HEK293 (cell line): ENCODE results near the gene SMIM13.

Experiments
- ATF2 ChIP-seq: fragments of 450-650 bp; formaldehyde crosslinking; IDR thresholded peaks from 2 replicates; pipeline ENCODE4 v1.5.1; 2016; ENCODE audit warnings: missing biosample characterization, missing genetic modification characterization, low read depth
- KLF16 ChIP-seq: fragments of 450-650 bp; formaldehyde crosslinking; IDR thresholded peaks from 2 replicates; pipeline ENCODE4 v1.5.1; 2017; ENCODE audit warnings: missing biosample characterization, missing genetic modification characterization
- ZBTB11 ChIP-seq: fragments of 450-650 bp; formaldehyde crosslinking; conservative IDR thresholded peaks from 2 replicates; pipeline ENCODE4 v1.5.1; 2016; ENCODE audit warnings: low read depth, missing biosample characterization, missing genetic modification characterization
- ZFHX2 ChIP-seq: fragments of 450-650 bp; formaldehyde crosslinking; conservative IDR thresholded peaks from 2 replicates; pipeline ENCODE4 v1.5.1; 2016; ENCODE audit warnings: missing biosample characterization, missing genetic modification characterization
- ZNF221 ChIP-seq: fragments of 450-650 bp; formaldehyde crosslinking; IDR thresholded peaks from 2 replicates; pipeline ENCODE4 v1.5.1; 2017; ENCODE audit warnings: missing biosample characterization, missing genetic modification characterization, borderline replicate concordance
- ZNF266 ChIP-seq: fragments of 450-650 bp; formaldehyde crosslinking; IDR thresholded peaks from 2 replicates; pipeline ENCODE4 v1.5.1; 2016; ENCODE audit warnings: missing biosample characterization, missing genetic modification characterization, low read depth
- ZNF280D ChIP-seq: fragments of 450-650 bp; formaldehyde crosslinking; IDR thresholded peaks from 2 replicates; pipeline ENCODE4 v1.5.1; 2016; ENCODE audit warnings: missing biosample characterization, missing genetic modification characterization
- ZNF416 ChIP-seq: fragments of 450-650 bp; formaldehyde crosslinking; IDR thresholded peaks from 2 replicates; pipeline ENCODE4 v1.5.1; 2016; ENCODE audit warnings: missing biosample characterization, missing genetic modification characterization
- ZNF629 ChIP-seq: fragments of 450-650 bp; formaldehyde crosslinking; IDR thresholded peaks from 2 replicates; pipeline ENCODE4 v1.5.1; 2017; ENCODE audit warnings: missing biosample characterization, missing genetic modification characterization
- ZNF837 ChIP-seq: fragments of 450-650 bp; formaldehyde crosslinking; IDR thresholded peaks from 2 replicates; pipeline ENCODE4 v1.5.1; 2016; ENCODE audit warnings: missing biosample characterization, missing genetic modification characterization
- TF ChIP-seq, protein P1 (sequence below): fragments of 450-650 bp; formaldehyde crosslinking; IDR thresholded peaks from 2 replicates; pipeline ENCODE4 v1.5.1; 2016; ENCODE audit warnings: missing biosample characterization, missing genetic modification characterization
- TF ChIP-seq, protein P2 (sequence below): fragments of 450-650 bp; formaldehyde crosslinking; IDR thresholded peaks from 2 replicates; pipeline ENCODE4 v1.5.1; 2016; ENCODE audit warnings: missing biosample characterization, missing genetic modification characterization

- TF ChIP-seq, protein P1, sequence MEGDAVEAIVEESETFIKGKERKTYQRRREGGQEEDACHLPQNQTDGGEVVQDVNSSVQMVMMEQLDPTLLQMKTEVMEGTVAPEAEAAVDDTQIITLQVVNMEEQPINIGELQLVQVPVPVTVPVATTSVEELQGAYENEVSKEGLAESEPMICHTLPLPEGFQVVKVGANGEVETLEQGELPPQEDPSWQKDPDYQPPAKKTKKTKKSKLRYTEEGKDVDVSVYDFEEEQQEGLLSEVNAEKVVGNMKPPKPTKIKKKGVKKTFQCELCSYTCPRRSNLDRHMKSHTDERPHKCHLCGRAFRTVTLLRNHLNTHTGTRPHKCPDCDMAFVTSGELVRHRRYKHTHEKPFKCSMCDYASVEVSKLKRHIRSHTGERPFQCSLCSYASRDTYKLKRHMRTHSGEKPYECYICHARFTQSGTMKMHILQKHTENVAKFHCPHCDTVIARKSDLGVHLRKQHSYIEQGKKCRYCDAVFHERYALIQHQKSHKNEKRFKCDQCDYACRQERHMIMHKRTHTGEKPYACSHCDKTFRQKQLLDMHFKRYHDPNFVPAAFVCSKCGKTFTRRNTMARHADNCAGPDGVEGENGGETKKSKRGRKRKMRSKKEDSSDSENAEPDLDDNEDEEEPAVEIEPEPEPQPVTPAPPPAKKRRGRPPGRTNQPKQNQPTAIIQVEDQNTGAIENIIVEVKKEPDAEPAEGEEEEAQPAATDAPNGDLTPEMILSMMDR (tag by site-specific recombination) = no peak
- TF ChIP-seq ZNF837 (tag by site-specific recombination) = no peak
- no peak for TF ChIP-seq ATF2 (tag by site-specific recombination)
- TF ChIP-seq KLF16 (tag by site-specific recombination) = no peak
- TF ChIP-seq, protein P2, sequence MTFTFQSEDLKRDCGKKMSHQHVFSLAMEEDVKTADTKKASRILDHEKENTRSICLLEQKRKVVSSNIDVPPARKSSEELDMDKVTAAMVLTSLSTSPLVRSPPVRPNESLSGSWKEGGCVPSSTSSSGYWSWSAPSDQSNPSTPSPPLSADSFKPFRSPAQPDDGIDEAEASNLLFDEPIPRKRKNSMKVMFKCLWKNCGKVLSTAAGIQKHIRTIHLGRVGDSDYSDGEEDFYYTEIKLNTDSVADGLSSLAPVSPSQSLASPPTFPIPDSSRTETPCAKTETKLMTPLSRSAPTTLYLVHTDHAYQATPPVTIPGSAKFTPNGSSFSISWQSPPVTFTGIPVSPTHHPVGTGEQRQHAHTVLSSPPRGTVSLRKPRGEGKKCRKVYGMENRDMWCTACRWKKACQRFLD (tag by site-specific recombination) = no peak
- no peak for TF ChIP-seq ZNF629 (tag by site-specific recombination)
- no peak for TF ChIP-seq ZNF266
- no peak for TF ChIP-seq ZFHX2 (tag by site-specific recombination)
- no peak for TF ChIP-seq ZNF221 (tag by site-specific recombination)
- no peak for TF ChIP-seq ZNF280D
- no peak for TF ChIP-seq ZNF416
- TF ChIP-seq ZBTB11 (tag by site-specific recombination) = no peak
Measured at GRCh38 chr6:11151488-11151887, 57.9 kb downstream of the SMIM13 start.
